ENCODE measurements around the gene GPR35.

GPR35 gene

GRCh38 chr2:240640939-240641338 is 15.7 kb downstream of the GPR35 start:
- no peak overlapping the region for H3K27ac ChIP-seq (ENCODE audit: low read length)
- no peak overlapping the region for H2AFZ ChIP-seq (ENCODE audit: low read depth, low read length)
- H3K27me3 ChIP-seq (ENCODE audit: low read depth, low read length) = no peaks in the 10 kb centered on the region
- H3K9me3 ChIP-seq (ENCODE audit: insufficient read depth, low read length) = no peaks in the 10 kb centered on the region
- no peaks in the 10 kb centered on the region for H3K4me1 ChIP-seq (ENCODE audit: low read length)
- H4K20me1 ChIP-seq (ENCODE audit: insufficient read depth, low read length) = no peaks in the 10 kb centered on the region
- TF ChIP-seq EZH2phosphoT487 (IDR thresholded peaks at IDR 0.05; ENCODE audit: low read depth) = no peak
- TF ChIP-seq, protein P1, sequence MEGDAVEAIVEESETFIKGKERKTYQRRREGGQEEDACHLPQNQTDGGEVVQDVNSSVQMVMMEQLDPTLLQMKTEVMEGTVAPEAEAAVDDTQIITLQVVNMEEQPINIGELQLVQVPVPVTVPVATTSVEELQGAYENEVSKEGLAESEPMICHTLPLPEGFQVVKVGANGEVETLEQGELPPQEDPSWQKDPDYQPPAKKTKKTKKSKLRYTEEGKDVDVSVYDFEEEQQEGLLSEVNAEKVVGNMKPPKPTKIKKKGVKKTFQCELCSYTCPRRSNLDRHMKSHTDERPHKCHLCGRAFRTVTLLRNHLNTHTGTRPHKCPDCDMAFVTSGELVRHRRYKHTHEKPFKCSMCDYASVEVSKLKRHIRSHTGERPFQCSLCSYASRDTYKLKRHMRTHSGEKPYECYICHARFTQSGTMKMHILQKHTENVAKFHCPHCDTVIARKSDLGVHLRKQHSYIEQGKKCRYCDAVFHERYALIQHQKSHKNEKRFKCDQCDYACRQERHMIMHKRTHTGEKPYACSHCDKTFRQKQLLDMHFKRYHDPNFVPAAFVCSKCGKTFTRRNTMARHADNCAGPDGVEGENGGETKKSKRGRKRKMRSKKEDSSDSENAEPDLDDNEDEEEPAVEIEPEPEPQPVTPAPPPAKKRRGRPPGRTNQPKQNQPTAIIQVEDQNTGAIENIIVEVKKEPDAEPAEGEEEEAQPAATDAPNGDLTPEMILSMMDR (IDR thresholded peaks at IDR 0.05; ENCODE audit: low read depth, low read length) = no peak
- H3K4me2 ChIP-seq (ENCODE audit: low read length) = no peak overlapping the region
- no peaks in the 10 kb centered on the region for H3K36me3 ChIP-seq (replicated peaks; ENCODE audit: low read depth, low read length)
- H3K4me3 ChIP-seq (ENCODE audit: low read length) = no peak overlapping the region
- H3K79me2 ChIP-seq (ENCODE audit: low read length) = no peaks in the 10 kb centered on the region
- H3K9ac ChIP-seq (ENCODE audit: low read length) = no peak overlapping the region

- no peaks in the 10 kb centered on the region for H3K4me1 ChIP-seq (ENCODE audit: low read length)
- no peak overlapping the region for H2AFZ ChIP-seq (ENCODE audit: low read depth, low read length)
- no peaks in the 10 kb centered on the region for H3K36me3 ChIP-seq (replicated peaks; ENCODE audit: low read depth, low read length)
- H3K4me3 ChIP-seq (ENCODE audit: low read length) = no peak overlapping the region
- H3K27ac ChIP-seq (ENCODE audit: low read length) = no peak overlapping the region
- no peaks in the 10 kb centered on the region for H3K9me3 ChIP-seq (ENCODE audit: insufficient read depth, low read length)
- no peak overlapping the region for H3K4me2 ChIP-seq (ENCODE audit: low read length)
- TF ChIP-seq, protein P1 (IDR thresholded peaks at IDR 0.05; ENCODE audit: low read depth, low read length) = no peak
- no peak for TF ChIP-seq EZH2phosphoT487 (IDR thresholded peaks at IDR 0.05; ENCODE audit: low read depth)
- no peak overlapping the region for H3K9ac ChIP-seq (ENCODE audit: low read length)
- no peaks in the 10 kb centered on the region for H3K27me3 ChIP-seq (ENCODE audit: low read depth, low read length)
- no peaks in the 10 kb centered on the region for H3K79me2 ChIP-seq (ENCODE audit: low read length)
- no peaks in the 10 kb centered on the region for H4K20me1 ChIP-seq (ENCODE audit: insufficient read depth, low read length)
Measured at GRCh38 chr2:240642061-240642805, 17.0 kb downstream of the GPR35 start.

GRCh38 chr2:240642806-240643092 is 17.5 kb downstream of the GPR35 start:
- H3K4me1 ChIP-seq (ENCODE audit: low read length) = no peaks in the 10 kb centered on the region
- no peaks in the 10 kb centered on the region for H3K27me3 ChIP-seq (ENCODE audit: low read depth, low read length)

GRCh38 chr2:240643093-240643810 is 18.0 kb downstream of the GPR35 start:
- Histone ChIP-seq H4K20me1 (ENCODE audit: insufficient read depth, low read length) (no peaks in the 10 kb centered on the region), H2AFZ (ENCODE audit: low read depth, low read length) (no peak overlapping the region), H3K9ac (ENCODE audit: low read length) (no peak overlapping the region), H3K36me3 (replicated peaks; ENCODE audit: low read depth, low read length) (no peaks in the 10 kb centered on the region), H3K9me3 (ENCODE audit: insufficient read depth, low read length) (no peaks in the 10 kb centered on the region), H3K27me3 (ENCODE audit: low read depth, low read length) (no peaks in the 10 kb centered on the region), H3K27ac (ENCODE audit: low read length) (no peak overlapping the region), H3K4me2 (ENCODE audit: low read length) (no peak overlapping the region), H3K79me2 (ENCODE audit: low read length) (no peaks in the 10 kb centered on the region), H3K4me1 (ENCODE audit: low read length) (no peaks in the 10 kb centered on the region), H3K4me3 (ENCODE audit: low read length) (no peak overlapping the region)
- TF ChIP-seq, protein P1 (IDR thresholded peaks at IDR 0.05; ENCODE audit: low read depth, low read length) = no peak
- TF ChIP-seq EZH2phosphoT487 (IDR thresholded peaks at IDR 0.05; ENCODE audit: low read depth) = no peak

More at GRCh38 chr2:240642806-240643092, 17.5 kb downstream of the GPR35 start:
- no peak overlapping the region for H3K27ac ChIP-seq (ENCODE audit: low read length)
- no peak overlapping the region for H3K4me2 ChIP-seq (ENCODE audit: low read length)
- no peak overlapping the region for H2AFZ ChIP-seq (ENCODE audit: low read depth, low read length)
- no peaks in the 10 kb centered on the region for H4K20me1 ChIP-seq (ENCODE audit: insufficient read depth, low read length)
- no peaks in the 10 kb centered on the region for H3K79me2 ChIP-seq (ENCODE audit: low read length)
- no peaks in the 10 kb centered on the region for H3K36me3 ChIP-seq (replicated peaks; ENCODE audit: low read depth, low read length)
- TF ChIP-seq EZH2phosphoT487 (IDR thresholded peaks at IDR 0.05; ENCODE audit: low read depth) = no peak
- TF ChIP-seq, protein P1 (IDR thresholded peaks at IDR 0.05; ENCODE audit: low read depth, low read length) = no peak
- H3K9me3 ChIP-seq (ENCODE audit: insufficient read depth, low read length) = no peaks in the 10 kb centered on the region
- H3K9ac ChIP-seq (ENCODE audit: low read length) = no peak overlapping the region
- H3K4me3 ChIP-seq (ENCODE audit: low read length) = no peak overlapping the region

Measured in OCI-LY3 (cell line).